Subcutaneous adipose tissue (tissue), 4 donors: ENCODE results near the gene OPCML. TPM values are rescaled to one million over a fixed set of nuclear protein-coding genes. Genes with fewer than 3 reads are reported as not detected.

Experiments used
- CTCF ChIP-seq: fragments of 450-650 bp; IDR thresholded peaks from one replicate; pipeline ENCODE4 v1.5.1; 2016; ENCODE audit warnings: low read depth, mild to moderate bottlenecking, control low read depth, antibody characterized with exemption, moderate library complexity
- total RNA-seq, 4 donors: library from RNA; depleted of rRNA; stranded (reverse); fragments of >200 nt; gene quantifications; one replicate each; pipeline ENCODE4 v1.1.0, GENCODE V29; 2016

OPCML gene
- total RNA-seq, 4 donors from 2014 or later, result under 0.01 TPM; not detected in 3

- TF ChIP-seq CTCF, result no peak
These were observed 637.0 kb downstream of the OPCML start for GRCh38 chr11:132895340-132895739.

GRCh38 chr11:132894606-132895005 lies 637.7 kb downstream of the OPCML start:
- no peak for TF ChIP-seq CTCF

- no peak for TF ChIP-seq CTCF
These were observed 639.4 kb downstream of the OPCML start for GRCh38 chr11:132892876-132893275.

GRCh38 chr11:132888226-132888625 lies 644.1 kb downstream of the OPCML start:
- TF ChIP-seq CTCF, result no peak

- no peak for TF ChIP-seq CTCF
These were observed 646.0 kb downstream of the OPCML start for GRCh38 chr11:132886335-132886734.

GRCh38 chr11:132883241-132883640 lies 649.1 kb downstream of the OPCML start:
- TF ChIP-seq CTCF, result no peak

GRCh38 chr11:132881622-132882021 lies 650.7 kb downstream of the OPCML start:
- no peak for TF ChIP-seq CTCF
